ENCODE measurements around the gene HSPA1L.
A peak's percentile ranks its signal among the peaks of the same experiment; 100 is the strongest.

GRCh38 chr6:31795616-31796298, 19.3 kb downstream of the HSPA1L start, which contains the start of gene VARS1:
- TF ChIP-seq CTCF (IDR thresholded peaks at IDR 0.05) (peak; percentile 68 to 98 (median 88)), POLR2A (IDR thresholded peaks at IDR 0.05) (peak; percentile 38 to 60 (median 49))

Data from body of pancreas (tissue), 4 donors.